GM19455 (cell line): ENCODE measurements around the gene TRIM7.
"Not testable (repeated sequence)": the region's sequence is repeated elsewhere in the genome, so short reads cannot be mapped to it uniquely, and the experiment has no call there.

Experiments
- ATAC-seq: cut with Tn5 transposase; IDR thresholded peaks from one replicate; pipeline ENCODE4 v1.9.1; 2021; ENCODE audit not compliant: unreplicated experiment

Gene TRIM7

GRCh38 chr5:181156758-181157157 is 48.2 kb downstream of the TRIM7 start:
- ATAC-seq: no peak

GRCh38 chr5:181153814-181154213 is 51.2 kb downstream of the TRIM7 start:
- no peak for ATAC-seq

GRCh38 chr5:181152406-181152805 is 52.6 kb downstream of the TRIM7 start:
- ATAC-seq: no peak

GRCh38 chr5:181151146-181151545 is 53.9 kb downstream of the TRIM7 start:
- no peak for ATAC-seq

- no peak for ATAC-seq
Observed at GRCh38 chr5:181149806-181150733, 54.9 kb downstream of the TRIM7 start.

GRCh38 chr5:181149355-181149754 is 55.6 kb downstream of the TRIM7 start:
- ATAC-seq: no peak

GRCh38 chr5:181146927-181147636 is 57.9 kb downstream of the TRIM7 start, which contains the start of gene OR2V2:
Gene OR2V2, plus strand, starts transcription at chr5:181147586. Its CDS starts 7,357 bp downstream, at chr5:181154943.
- ATAC-seq: not testable (repeated sequence)

GRCh38 chr5:181145133-181145532 is 59.9 kb downstream of the TRIM7 start:
- no peak for ATAC-seq
